Stromal cell of bone marrow (primary cell): ENCODE results near the gene PAK4.

Source experiments
- DNase-seq: peaks from one replicate; pipeline ENCODE4 v3.0.0-alpha.2; 2012; ENCODE audit warnings: low read depth

The PAK4 gene

DNA sequence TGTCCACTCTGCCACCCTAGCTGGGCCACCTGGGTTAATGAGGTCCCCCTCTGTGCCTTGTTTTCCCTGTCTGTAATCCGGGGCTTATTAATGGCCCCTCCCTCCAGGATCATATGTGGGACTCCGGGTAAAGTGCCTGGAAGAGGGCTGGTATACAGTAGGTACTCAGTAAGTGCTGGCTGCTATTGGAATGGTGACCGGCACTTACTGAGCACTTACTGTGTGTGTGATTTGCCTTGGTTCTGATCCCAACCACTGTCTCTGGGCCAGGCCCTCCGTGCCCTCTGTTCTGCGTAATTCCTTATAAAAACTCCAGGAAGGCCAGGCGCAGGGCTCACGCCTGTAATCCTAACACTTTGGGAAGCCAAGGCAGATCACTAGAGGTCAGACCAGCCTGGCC, 40.3 kb downstream of the PAK4 start:
- no peak for DNase-seq

DNA sequence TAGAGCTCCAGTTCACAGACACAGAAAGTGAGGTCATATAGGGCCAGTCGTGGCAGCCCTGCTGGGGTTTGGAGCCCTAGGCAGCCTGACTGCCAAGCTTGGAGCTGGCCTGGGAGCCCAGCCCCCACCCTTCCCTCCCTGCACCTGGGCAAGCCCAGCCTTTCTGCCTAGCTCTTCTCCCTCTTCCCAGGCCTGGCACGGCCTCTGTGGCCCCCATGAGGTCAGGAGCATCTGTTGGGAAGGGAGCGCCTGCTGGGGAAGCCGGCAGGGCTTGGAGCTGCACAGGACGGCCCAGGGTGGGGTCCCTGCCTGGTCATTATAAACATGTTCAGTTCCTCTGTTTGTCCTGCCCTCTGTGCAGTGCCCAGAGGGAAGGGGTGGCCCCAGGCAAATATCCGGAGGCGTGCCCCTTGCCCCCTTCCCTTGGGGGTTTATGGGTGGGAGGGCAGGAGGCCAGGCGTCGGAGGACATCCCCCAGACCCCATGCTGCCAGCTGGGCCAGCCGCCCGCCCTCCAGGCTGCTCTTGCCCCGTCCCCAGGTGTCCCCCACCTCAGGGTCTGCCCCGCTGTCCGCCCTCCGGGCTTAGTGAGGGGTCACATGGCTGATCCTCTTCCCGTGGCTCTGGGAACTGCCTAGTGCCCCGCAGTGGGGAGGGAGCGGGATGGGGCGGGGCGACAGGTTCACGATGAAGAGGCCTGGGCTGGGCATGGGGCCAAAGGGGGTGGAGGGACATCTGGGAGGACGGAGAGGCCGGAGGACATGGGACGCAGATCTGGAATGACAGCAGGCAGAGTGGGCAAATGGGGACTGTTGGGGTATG, 41.2 kb downstream of the PAK4 start:
- no peak for DNase-seq

DNA sequence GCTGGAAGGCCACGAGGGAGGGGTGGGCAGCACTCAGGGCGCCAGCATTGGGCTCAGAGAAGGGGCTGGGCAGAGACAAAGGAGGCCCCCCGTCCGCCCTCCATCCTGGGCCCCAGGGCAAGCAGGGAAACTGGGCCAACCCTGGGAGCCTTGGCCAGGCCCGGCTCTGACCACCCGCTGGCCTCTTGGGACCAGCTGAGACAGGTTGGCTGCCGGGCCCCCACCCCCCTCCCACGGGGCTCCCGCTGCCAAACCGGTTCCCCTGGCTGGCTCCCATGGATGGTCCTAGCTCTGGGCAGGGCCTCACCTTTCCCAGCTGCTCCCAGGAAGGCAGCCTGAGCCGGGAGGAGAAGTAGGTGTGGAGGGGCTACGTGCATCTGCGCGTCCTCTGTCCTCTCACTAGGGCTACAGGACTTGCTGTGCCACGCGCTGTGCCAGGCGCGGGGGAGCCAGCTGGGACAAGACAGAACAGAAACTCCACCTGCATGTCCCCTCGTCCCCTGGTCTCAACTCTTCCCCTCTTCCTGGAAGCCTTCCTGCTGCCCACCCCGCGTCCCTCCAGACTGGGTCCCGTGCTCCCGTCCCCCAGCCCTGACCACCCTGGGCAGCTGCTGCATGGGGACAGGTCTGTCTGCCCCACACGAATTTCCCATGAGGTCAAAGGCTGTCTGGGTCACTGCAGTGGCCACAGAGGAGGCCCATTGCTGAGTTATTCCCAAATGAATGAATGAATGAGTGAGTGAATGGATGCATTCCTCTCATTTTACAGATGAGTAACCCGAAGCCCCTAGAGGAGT, 42.1 kb downstream of the PAK4 start:
- no peak for DNase-seq

- no peak for DNase-seq
These were observed 42.9 kb downstream of the PAK4 start for GRCh38 chr19:39168258-39169142.

DNA sequence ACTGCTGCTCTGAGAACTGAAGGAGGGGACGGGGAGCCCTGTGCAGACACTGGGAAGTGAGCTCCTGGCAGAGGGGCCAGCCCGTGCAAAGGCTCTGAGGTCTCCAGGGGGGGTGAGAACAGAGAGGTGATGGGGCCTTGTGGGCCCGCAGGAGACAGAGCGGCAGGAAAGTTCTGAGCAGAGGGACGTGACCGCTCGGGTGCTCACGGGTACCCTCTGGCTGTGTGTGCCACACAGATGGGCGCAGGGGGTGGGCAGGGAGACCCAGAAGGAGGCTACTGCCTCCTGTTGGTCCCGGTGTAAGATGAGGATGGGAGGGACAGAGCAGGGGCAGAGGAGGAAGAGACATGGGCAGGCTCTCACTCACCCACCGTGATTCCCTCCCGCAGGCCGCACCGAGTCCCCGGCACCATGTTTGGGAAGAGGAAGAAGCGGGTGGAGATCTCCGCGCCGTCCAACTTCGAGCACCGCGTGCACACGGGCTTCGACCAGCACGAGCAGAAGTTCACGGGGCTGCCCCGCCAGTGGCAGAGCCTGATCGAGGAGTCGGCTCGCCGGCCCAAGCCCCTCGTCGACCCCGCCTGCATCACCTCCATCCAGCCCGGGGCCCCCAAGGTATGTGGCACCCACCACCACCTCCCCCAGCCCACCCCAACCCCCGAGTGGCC, 43.7 kb downstream of the PAK4 start:
- DNase-seq = no peak

DNA sequence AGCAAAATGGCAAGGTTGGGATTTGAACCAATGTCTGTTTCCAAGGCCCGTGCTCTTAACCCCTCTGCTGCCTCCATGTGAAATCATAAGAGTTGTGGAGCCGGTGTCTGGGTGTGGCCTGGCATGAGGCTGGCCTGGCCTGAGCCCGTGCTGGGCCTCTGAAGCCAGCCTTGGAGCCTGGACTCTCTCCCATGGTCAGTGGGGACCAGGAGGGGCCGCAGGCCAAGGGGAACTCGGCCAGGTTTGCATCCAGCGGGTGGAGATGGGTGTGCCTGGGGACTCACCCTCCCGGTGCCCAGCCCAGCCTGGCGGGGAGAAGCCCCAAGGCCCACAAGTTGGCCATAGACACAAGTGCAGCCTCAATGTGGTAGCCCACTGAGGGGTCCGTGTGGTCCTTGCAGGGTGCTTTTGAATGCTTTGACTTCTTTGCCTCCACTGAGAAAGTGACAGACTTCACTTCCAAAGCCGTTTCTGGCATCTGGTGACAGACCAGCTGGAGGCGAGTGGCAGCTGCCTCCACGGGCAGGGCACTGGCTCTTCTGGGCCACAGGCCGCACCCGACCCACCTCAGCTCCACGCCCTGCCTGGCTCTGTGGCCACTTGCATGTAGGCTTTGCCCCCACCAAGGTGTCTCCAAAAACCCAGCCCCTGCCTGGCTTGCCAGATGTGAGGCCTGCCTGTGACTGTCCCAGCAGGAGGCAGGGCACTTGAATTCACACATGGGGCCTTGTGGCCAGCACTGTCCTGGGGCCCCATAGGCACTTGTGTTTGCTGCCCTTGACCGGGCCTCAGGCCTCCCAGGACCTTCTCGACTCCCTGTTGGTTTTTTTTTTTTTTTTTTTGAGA, 45.0 kb downstream of the PAK4 start:
- DNase-seq = no peak

- DNase-seq = no peak
These were observed 46.2 kb downstream of the PAK4 start for GRCh38 chr19:39171479-39172465.

GRCh38 chr19:39172700-39173501, 47.3 kb downstream of the PAK4 start:
- no peak for DNase-seq

DNA sequence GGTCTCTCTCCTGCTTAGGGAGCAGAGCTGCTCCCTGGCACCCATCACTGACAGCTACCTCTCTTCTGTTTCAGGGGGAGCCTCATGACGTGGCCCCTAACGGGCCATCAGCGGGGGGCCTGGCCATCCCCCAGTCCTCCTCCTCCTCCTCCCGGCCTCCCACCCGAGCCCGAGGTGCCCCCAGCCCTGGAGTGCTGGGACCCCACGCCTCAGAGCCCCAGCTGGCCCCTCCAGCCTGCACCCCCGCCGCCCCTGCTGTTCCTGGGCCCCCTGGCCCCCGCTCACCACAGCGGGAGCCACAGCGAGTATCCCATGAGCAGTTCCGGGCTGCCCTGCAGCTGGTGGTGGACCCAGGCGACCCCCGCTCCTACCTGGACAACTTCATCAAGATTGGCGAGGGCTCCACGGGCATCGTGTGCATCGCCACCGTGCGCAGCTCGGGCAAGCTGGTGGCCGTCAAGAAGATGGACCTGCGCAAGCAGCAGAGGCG, 48.0 kb downstream of the PAK4 start:
- DNase-seq = no peak

DNA sequence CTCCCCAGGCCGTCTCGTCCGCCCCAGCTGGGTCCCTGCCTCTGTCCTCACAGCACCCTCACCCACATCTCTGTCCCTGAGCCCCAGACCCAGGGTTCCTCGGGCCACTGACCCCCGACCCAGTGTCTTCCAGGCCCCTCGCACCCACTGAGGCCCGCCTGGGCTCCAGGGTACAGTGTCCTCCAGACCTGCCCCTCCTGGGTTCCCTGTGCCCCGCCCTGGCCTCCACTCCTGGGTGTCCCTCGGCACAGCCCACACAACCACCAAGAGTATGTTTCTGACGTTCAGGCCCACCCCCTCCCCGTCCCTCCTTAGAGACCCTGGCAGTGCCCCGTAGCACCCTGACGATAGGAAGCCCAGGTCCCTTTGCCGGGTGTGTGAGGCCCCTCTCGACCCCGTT, 48.6 kb downstream of the PAK4 start:
- DNase-seq = no peak

DNA sequence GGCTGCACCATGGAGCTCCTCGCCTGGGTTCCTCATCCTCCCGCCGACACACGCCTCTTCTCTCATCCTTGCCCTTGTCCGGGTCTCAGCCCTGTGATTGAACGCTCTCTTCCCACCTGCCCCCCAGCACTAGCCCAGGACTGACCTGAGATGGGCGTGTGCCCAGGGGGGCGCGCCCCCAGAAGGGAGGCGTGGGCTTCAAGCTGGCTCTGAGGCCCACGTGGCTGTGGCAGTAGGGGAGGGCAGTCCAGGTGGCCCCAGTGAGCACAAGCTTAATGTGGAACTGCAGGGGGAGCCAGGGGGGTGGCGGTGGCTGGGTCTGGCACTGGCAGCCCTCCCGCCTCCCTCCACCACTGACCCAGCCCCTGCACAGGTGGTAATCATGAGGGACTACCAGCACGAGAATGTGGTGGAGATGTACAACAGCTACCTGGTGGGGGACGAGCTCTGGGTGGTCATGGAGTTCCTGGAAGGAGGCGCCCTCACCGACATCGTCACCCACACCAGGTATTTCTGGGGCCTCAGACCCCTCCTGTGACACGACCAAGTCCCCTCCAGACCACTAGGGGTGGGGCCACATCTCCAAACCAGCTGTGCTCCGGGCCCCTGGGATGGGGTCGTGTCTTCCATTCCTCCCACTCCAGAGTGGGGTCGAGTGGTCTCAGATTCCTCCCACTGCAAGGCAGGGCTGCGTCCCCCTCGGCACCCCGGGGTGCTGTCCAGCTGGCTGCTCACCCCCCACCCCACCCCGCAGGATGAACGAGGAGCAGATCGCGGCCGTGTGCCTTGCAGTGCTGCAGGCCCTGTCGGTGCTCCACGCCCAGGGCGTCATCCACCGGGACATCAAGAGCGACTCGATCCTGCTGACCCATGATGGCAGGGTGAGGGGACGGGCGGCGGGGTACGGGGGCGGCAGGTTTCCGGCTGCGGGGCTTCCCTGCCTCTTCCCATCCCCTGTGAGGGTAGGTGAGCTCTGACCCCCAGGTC, 49.3 kb downstream of the PAK4 start:
- DNase-seq = no peak

- no peak for DNase-seq
These were observed 50.0 kb downstream of the PAK4 start for GRCh38 chr19:39175564-39175963.

DNA sequence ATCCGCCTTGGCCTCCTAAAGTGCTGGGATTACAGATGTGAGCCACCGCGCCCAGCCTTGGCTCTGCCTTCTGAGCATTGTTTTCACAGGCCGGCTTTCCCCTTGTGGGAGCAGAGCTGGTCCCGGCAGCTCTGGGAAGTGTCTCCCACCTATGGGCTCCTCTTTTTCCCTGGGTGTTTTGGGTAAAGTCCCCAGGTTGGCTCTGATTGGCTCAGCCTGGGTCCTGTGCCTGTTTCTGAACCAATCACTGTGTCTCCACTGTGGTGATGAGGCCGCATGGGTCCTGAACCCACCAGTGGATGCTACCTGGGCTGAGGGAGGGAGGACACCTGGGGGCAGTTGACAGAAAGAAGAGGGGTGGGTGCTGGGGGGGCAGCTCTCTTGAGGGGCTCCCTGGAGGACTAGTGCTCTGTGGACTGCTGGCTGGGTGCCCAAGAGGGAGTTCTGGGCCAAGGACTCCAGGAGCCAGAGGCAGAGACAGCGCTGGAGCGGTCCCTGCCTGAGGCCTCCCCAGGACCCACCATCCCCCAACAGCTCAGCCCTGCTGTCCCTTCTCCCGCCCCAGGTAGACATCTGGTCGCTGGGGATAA, 51.6 kb downstream of the PAK4 start:
- no peak for DNase-seq

DNA sequence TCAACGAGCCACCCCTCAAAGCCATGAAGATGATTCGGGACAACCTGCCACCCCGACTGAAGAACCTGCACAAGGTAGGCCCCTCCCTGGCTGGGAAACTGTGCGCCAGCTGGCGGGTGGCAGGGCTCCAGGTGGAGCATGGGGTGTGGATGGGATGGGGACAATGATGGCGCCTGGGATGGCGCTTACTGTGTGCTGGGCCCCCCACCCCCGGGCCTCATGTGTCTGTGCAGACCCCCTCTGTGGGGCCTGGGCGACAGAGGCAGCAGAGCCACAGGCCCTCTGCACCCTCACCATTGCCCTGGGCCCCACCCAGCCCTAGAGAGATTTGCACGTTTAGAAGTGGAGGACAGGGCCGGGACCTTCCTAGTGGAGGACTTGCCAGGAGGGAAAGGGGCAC, 52.1 kb downstream of the PAK4 start:
- DNase-seq = no peak

DNA sequence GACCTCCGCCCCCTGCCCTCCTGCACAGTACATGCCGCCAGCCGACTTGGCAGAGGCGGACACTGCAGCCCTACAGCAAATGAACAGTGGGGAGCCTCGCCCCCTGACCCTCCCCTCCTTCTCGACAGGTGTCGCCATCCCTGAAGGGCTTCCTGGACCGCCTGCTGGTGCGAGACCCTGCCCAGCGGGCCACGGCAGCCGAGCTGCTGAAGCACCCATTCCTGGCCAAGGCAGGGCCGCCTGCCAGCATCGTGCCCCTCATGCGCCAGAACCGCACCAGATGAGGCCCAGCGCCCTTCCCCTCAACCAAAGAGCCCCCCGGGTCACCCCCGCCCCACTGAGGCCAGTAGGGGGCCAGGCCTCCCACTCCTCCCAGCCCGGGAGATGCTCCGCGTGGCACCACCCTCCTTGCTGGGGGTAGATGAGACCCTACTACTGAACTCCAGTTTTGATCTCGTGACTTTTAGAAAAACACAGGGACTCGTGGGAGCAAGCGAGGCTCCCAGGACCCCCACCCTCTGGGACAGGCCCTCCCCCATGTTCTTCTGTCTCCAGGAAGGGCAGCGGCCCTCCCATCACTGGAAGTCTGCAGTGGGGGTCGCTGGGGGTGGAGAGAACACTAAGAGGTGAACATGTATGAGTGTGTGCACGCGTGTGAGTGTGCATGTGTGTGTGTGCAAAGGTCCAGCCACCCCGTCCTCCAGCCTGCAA, 52.9 kb downstream of the PAK4 start:
- DNase-seq = no peak

DNA sequence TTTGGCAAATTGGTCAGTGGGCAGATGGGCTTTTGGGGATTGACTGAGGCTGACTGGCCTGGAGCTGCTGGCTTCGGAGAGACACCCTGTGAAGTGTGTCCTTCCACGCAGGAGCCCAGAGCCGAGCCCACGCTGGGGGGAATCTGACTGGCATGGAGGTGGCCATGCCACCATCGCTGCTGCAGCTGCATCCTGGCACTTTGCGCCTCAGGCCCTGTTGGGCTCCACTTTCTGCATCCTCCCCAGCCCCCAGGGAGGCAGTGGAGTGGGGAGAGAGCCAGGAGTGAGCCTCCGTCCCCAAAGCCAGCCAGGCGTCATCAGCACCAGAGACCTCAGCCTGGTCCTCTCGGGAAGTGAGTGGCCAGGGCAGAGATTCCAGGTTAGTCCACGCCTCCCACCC, 54.2 kb downstream of the PAK4 start:
- DNase-seq = no peak
